Measurements from ENCODE around the gene HNRNPUL1. TPM values are rescaled to one million over a fixed set of nuclear protein-coding genes. Genes with fewer than 3 reads are reported as not detected.

HNRNPUL1 gene
- total and polyA plus RNA-seq, 9 of the 15 experiments (the other 6 are each of a cell fraction or from before 2014, with no cell fraction given), result 7.3 to 211 (median 85.0) TPM

DNA sequence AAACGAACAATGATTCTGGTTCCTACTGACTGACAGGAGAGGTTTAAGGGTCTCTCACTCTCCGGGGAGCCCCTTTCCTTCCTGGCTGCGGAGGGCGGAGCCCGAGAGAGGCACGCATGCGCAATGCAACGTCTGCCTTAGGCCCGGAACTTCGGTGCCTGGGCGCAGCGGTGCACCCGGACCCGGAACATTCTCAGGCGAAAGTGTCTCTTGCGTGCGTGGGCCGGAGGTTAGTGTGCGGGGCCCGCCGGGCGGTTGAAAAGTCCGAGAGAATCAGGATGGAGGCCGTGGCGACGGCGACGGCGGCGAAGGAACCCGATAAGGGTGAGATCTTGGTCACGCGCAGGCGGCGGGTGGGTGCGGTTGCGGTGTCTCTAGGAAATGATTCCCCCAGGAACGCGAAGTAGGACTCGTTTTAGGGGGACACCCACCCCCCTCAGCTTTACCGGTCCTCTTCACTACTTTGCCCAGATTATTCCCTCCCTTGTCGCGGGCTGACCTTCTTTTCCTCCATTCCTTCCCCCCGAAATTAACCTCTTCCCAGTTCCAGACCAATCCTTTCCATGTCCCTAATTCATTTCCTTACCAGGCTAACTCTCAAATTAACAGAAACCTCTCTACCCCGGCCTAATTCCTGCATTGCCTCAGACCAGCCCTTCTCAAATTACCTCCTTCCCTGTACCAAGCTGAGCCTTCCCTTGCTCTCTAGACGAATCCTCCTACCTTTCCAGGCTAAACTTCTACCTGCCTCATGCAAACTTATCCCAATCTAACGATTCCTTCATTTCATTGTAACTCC lies 46.1 kb downstream of the HNRNPUL1 start, which contains the start of gene CCDC97 (continued):
- TF ChIP-seq, protein P1, sequence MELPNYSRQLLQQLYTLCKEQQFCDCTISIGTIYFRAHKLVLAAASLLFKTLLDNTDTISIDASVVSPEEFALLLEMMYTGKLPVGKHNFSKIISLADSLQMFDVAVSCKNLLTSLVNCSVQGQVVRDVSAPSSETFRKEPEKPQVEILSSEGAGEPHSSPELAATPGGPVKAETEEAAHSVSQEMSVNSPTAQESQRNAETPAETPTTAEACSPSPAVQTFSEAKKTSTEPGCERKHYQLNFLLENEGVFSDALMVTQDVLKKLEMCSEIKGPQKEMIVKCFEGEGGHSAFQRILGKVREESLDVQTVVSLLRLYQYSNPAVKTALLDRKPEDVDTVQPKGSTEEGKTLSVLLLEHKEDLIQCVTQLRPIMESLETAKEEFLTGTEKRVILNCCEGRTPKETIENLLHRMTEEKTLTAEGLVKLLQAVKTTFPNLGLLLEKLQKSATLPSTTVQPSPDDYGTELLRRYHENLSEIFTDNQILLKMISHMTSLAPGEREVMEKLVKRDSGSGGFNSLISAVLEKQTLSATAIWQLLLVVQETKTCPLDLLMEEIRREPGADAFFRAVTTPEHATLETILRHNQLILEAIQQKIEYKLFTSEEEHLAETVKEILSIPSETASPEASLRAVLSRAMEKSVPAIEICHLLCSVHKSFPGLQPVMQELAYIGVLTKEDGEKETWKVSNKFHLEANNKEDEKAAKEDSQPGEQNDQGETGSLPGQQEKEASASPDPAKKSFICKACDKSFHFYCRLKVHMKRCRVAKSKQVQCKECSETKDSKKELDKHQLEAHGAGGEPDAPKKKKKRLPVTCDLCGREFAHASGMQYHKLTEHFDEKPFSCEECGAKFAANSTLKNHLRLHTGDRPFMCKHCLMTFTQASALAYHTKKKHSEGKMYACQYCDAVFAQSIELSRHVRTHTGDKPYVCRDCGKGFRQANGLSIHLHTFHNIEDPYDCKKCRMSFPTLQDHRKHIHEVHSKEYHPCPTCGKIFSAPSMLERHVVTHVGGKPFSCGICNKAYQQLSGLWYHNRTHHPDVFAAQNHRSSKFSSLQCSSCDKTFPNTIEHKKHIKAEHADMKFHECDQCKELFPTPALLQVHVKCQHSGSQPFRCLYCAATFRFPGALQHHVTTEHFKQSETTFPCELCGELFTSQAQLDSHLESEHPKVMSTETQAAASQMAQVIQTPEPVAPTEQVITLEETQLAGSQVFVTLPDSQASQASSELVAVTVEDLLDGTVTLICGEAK (IDR thresholded peaks at IDR 0.05), result peak; percentile 98
- TF ChIP-seq, protein P1 (CRISPR knock-in tag; IDR thresholded peaks at IDR 0.05), result no peak
- TF ChIP-seq POLR2A (conservative IDR thresholded peaks at IDR 0.05) (peak; percentile 92), CSDE1 (IDR thresholded peaks at IDR 0.05) (no peak), SRF (CRISPR knock-in tag; IDR thresholded peaks at IDR 0.05) (peak in 1 of 2 experiments; percentile 67; a peak in 2 of 4 replicates), NFE2L1 (tag; IDR thresholded peaks at IDR 0.05; ENCODE audit: borderline replicate concordance, low read depth) (no peak), ZNF696 (CRISPR knock-in tag; conservative IDR thresholded peaks at IDR 0.05) (no peak), GATAD2A (IDR thresholded peaks at IDR 0.05) (no peak), DIDO1 (tag; IDR thresholded peaks at IDR 0.05; ENCODE audit: low read depth) (peak; percentile 97), CBX3 (IDR thresholded peaks at IDR 0.05; ENCODE audit: borderline replicate concordance in 1 of 2, low read length in 2 of 2) (0 out of 3 replicates have a peak, but pooled peaks of 1 of the 2 experiments have one; percentile 81), BRCA1 (IDR thresholded peaks at IDR 0.05) (no peak), BRCA1 (CRISPR knock-in tag; IDR thresholded peaks at IDR 0.05) (no peak), ARHGAP35 (IDR thresholded peaks at IDR 0.05; ENCODE audit: partially characterized antibody) (peak; percentile 79), EP300 (IDR thresholded peaks at IDR 0.05; ENCODE audit: low read length) (peak; percentile 55), POLR2AphosphoS2 (IDR thresholded peaks at IDR 0.05; ENCODE audit: low read length) (no peak; the same call in 1 of the 2 replicates)
- TF ChIP-seq, protein P2, sequence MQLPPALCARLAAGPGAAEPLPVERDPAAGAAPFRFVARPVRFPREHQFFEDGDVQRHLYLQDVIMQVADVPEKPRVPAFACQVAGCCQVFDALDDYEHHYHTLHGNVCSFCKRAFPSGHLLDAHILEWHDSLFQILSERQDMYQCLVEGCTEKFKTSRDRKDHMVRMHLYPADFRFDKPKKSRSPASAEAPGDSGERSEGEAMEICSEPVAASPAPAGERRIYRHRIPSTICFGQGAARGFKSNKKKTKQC (CRISPR knock-in tag; IDR thresholded peaks at IDR 0.05), result no peak
- TF ChIP-seq, protein P3, sequence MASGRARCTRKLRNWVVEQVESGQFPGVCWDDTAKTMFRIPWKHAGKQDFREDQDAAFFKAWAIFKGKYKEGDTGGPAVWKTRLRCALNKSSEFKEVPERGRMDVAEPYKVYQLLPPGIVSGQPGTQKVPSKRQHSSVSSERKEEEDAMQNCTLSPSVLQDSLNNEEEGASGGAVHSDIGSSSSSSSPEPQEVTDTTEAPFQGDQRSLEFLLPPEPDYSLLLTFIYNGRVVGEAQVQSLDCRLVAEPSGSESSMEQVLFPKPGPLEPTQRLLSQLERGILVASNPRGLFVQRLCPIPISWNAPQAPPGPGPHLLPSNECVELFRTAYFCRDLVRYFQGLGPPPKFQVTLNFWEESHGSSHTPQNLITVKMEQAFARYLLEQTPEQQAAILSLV (tag; IDR thresholded peaks at IDR 0.05), result 0 out of 2 replicates have a peak, but pooled peaks have one; percentile 29

Measured in K562 (cell line).